Endothelial cell of umbilical vein (primary cell): Measurements from ENCODE around the gene MCOLN3. TPM values are rescaled to one million over a fixed set of nuclear protein-coding genes. Genes with fewer than 3 reads are reported as not detected.

Source experiments
- BruUV-seq: library from RNA; stranded (reverse); fragments of 400-500 nt; replicated peaks from 2 replicates; lab custom pipeline; 2021; lab: Mats Ljungman, UMichigan
- CTCF ChIA-PET: fragments of 300-600, 350-600 bp; sonication (Branson Sonifier 250); formaldehyde crosslinking; loops from one replicate; lab custom pipeline; 2021; ENCODE audit warnings: antibody characterized with exemption, inconsistent platforms; lab: Charles Lee
- POLR2A ChIA-PET: fragments of 300-600, 350-600 bp; sonication (Branson Sonifier 250); formaldehyde crosslinking; loops from one replicate; lab custom pipeline; 2021; ENCODE audit warnings: antibody characterized with exemption, inconsistent platforms; lab: Charles Lee
- DNase-seq: peaks from one replicate; pipeline ENCODE4 v3.0.0-alpha.2; 2011; ENCODE audit warnings: low read depth, low spot score
- FAIRE-seq: peaks from 2 replicates; lab custom pipeline; 2011; peaks lifted over from hg19 to GRCh38; lab: Jason Lieb, UNC
- H2AFZ ChIP-seq: 2 replicates; pipeline ENCODE4 v1.6.0; 2012; ENCODE audit warnings: low read depth, low read length, control low read depth, inconsistent platforms
- H3K27ac ChIP-seq: 2 replicates; pipeline ENCODE4 v1.5.1; 2011; ENCODE audit warnings: low read depth, mild to moderate bottlenecking, control low read depth, low read length, moderate library complexity; ENCODE audit not compliant: insufficient read depth
- H3K27me3 ChIP-seq, 2 experiments: 2 replicates each; pipeline versions ENCODE4 v1.6.0 to v1.6.1; 2011; ENCODE audit warnings: low read length in 2 of 2, mixed read lengths in 1 of 2; ENCODE audit not compliant: control insufficient read depth in 2 of 2, insufficient read depth in 2 of 2
- H3K36me3 ChIP-seq, 2 experiments: 2 replicates in 1 of 2; 3 replicates in 1 of 2; pipeline ENCODE4 v1.5.1; 2011; ENCODE audit warnings: low read length in 2 of 2, mild to moderate bottlenecking in 1 of 2, moderate library complexity in 1 of 2; ENCODE audit not compliant: control insufficient read depth in 2 of 2, insufficient read depth in 2 of 2; ENCODE audit errors: extremely low read depth in 1 of 2
- H3K4me1 ChIP-seq: 3 replicates; pipeline ENCODE4 v1.5.1; 2011; ENCODE audit warnings: mild to moderate bottlenecking, low read length; ENCODE audit not compliant: control insufficient read depth, insufficient read depth; ENCODE audit errors: extremely low read depth
- H3K4me2 ChIP-seq: 2 replicates; pipeline ENCODE4 v1.6.1; 2011; ENCODE audit warnings: low read length, control low read depth, mixed read lengths; ENCODE audit not compliant: insufficient read depth
- H3K4me3 ChIP-seq, 3 experiments: fragments of 200-600 bp in 1 of 3; sonication (generic), shearing (Covaris generic) in 1 of 3; replicated peaks in 1 of 3; 2 replicates each; pipeline ENCODE4 v1.5.1; 2011 to 2016; ENCODE audit warnings: control low read depth in 3 of 3, low read length in 3 of 3, mild to moderate bottlenecking in 2 of 3, inconsistent platforms in 1 of 3, low read depth in 1 of 3, moderate library complexity in 1 of 3; ENCODE audit not compliant: insufficient read depth in 1 of 3
- H3K79me2 ChIP-seq: 2 replicates; pipeline ENCODE4 v1.6.0; 2012; ENCODE audit warnings: low read length, inconsistent platforms; ENCODE audit not compliant: control insufficient read depth, insufficient read depth
- H3K9ac ChIP-seq: replicated peaks from 2 replicates; pipeline ENCODE3; 2011; ENCODE audit warnings: low read length, control low read depth; ENCODE audit not compliant: insufficient read depth; ENCODE audit errors: extremely low read depth
- H3K9me1 ChIP-seq: replicated peaks from 3 replicates; pipeline ENCODE4 v1.6.0; 2011; ENCODE audit warnings: mild to moderate bottlenecking, low read length; ENCODE audit not compliant: control insufficient read depth, insufficient read depth; ENCODE audit errors: extremely low read depth
- H3K9me3 ChIP-seq: replicated peaks from 2 replicates; pipeline ENCODE4 v1.5.1; 2012; ENCODE audit warnings: low read length, inconsistent platforms; ENCODE audit not compliant: control insufficient read depth, insufficient read depth
- H4K20me1 ChIP-seq: replicated peaks from 2 replicates; pipeline ENCODE3; 2011; ENCODE audit warnings: mild to moderate bottlenecking, low read length; ENCODE audit not compliant: control insufficient read depth, insufficient read depth; ENCODE audit errors: extremely low read depth
- CTCF ChIP-seq, 2 donors: IDR thresholded peaks; 1 replicate in 1 of 2; 2 replicates in 1 of 2; pipeline ENCODE4 v1.5.1; 2011; ENCODE audit warnings: low read length in 2 of 2, mild to moderate bottlenecking in 2 of 2, moderate library complexity in 2 of 2, control low read depth in 1 of 2, inconsistent platforms in 1 of 2, low read depth in 1 of 2; ENCODE audit not compliant: insufficient read depth in 1 of 2; ENCODE audit errors: extremely low read depth in 1 of 2
- FOS ChIP-seq: IDR thresholded peaks from 2 replicates; pipeline ENCODE4 v1.6.1; 2011; ENCODE audit warnings: mild to moderate bottlenecking, low read length, moderate library complexity, borderline replicate concordance; ENCODE audit not compliant: insufficient read depth
- GATA2 ChIP-seq: IDR thresholded peaks from 2 replicates; pipeline ENCODE4 v1.7.0; 2011; ENCODE audit warnings: low read depth, mild to moderate bottlenecking, moderate library complexity, mixed read lengths, low read length; ENCODE audit not compliant: insufficient read length, insufficient read depth
- JUN ChIP-seq: IDR thresholded peaks from 2 replicates; pipeline ENCODE4 v1.6.1; 2011; ENCODE audit warnings: borderline replicate concordance, low read depth; ENCODE audit not compliant: insufficient read length, insufficient read depth
- MYC ChIP-seq: IDR thresholded peaks from one replicate; pipeline ENCODE4 v1.6.1; 2011; ENCODE audit warnings: mild to moderate bottlenecking, low read depth, low read length
- dilution Hi-C: fragments of 300-500 bp; cut with MboI; formaldehyde crosslinking; loops from one replicate; pipeline ENCODE4 v1.15.0; 2019; ENCODE audit warnings: low sequenced_read_pairs; ENCODE audit not compliant: extremely low pct_ligation_motif_present
- intact Hi-C: fragments of 100-400 bp; cut with micrococcal nuclease; formaldehyde crosslinking; loops from one replicate; pipeline ENCODE4 v1.10.0; 2022
- polyA plus RNA-seq, 4 experiments: library from polyadenylated mRNA; depleted of rRNA in 3 of 4; stranded (reverse) in 3 of 4; unstranded in 1 of 4; fragments of >200 nt; gene quantifications; 2 replicates each; pipeline versions ENCODE4 v1.2.1 to v1.2.3, GENCODE V29; 2011 to 2012; ENCODE audit warnings: missing spikeins in 1 of 4
- total RNA-seq: library from RNA; stranded (reverse); gene quantifications from 2 replicates; pipeline ENCODE4 v1.2.3, GENCODE V29; 2021
- TF ChIP-seq, protein P1 (sequence below): IDR thresholded peaks from 2 replicates; pipeline ENCODE4 v1.6.1; 2011; ENCODE audit not compliant: insufficient read depth, insufficient read length

Gene MCOLN3
- total and polyA plus RNA-seq, 2 donors (not counting 3 experiments of a cell fraction or from before 2014, with no cell fraction given): 0.06 TPM; not detected in 1

- intact Hi-C loops: no loop called here
- Histone ChIP-seq H3K9me3 (no peaks in the 10 kb centered on the region), H3K4me1 (no peaks in the 10 kb centered on the region), H3K27me3 (peaks cover 8 to 20% of the 10 kb centered on the region in 2 experiments), H4K20me1 (no peaks in the 10 kb centered on the region), H3K9me1 (no peaks in the 10 kb centered on the region), H3K36me3 (no peaks in the 10 kb centered on the region), H3K79me2 (no peaks in the 10 kb centered on the region), H3K4me3 (no peak overlapping the region), H3K4me2 (no peak overlapping the region), H3K27ac (no peak overlapping the region), H2AFZ (no peak overlapping the region), H3K9ac (no peak overlapping the region)
- ChIA-PET CTCF (interaction anchor here (1.0 to 2.2 kb wide), 2 partner anchors 12 to 75 kb away, joined by 3 to 6 read pairs; no protein-coding TSS in a partner anchor), POLR2A (no interaction called here)
- no TSS peak for BruUV-seq
- DNase-seq: no peak
- no peak for TF ChIP-seq CTCF (IDR thresholded peaks at IDR 0.05; ENCODE audit: extremely low read depth in 1 of 2, insufficient read depth in 1 of 2, low read depth in 1 of 2, low read length in 2 of 2)
- TF ChIP-seq MYC: no peak
- no peak for TF ChIP-seq FOS
- TF ChIP-seq GATA2: no peak
- TF ChIP-seq JUN: no peak
- TF ChIP-seq, protein P1, sequence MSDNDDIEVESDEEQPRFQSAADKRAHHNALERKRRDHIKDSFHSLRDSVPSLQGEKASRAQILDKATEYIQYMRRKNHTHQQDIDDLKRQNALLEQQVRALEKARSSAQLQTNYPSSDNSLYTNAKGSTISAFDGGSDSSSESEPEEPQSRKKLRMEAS: no peak
- dilution Hi-C loops: no loop called here
- FAIRE-seq: no peak
Measured at GRCh38 chr1:85019994-85020393, 28.3 kb downstream of the MCOLN3 start.
